GM18517 (cell line): ENCODE measurements around the gene CEP89.
"Not testable (repeated sequence)": the region's sequence is repeated elsewhere in the genome, so short reads cannot be mapped to it uniquely, and the experiment has no call there.

ENCODE experiments used
- ATAC-seq: cut with Tn5 transposase; IDR thresholded peaks from one replicate; pipeline ENCODE4 v1.9.1; 2021; ENCODE audit warnings: mild to moderate bottlenecking, moderate library complexity; ENCODE audit not compliant: unreplicated experiment

The CEP89 gene

GRCh38 chr19:32969549-32969948 lies 2.2 kb downstream of the CEP89 start:
- ATAC-seq: no peak

GRCh38 chr19:32966750-32967149 lies 5.0 kb downstream of the CEP89 start:
- no peak for ATAC-seq

- ATAC-seq: no peak
Observed at GRCh38 chr19:32945260-32945659, 26.5 kb downstream of the CEP89 start.

GRCh38 chr19:32941273-32941672 lies 30.5 kb downstream of the CEP89 start:
- not testable (repeated sequence) for ATAC-seq

- no peak for ATAC-seq
Observed at GRCh38 chr19:32936065-32936464, 35.7 kb downstream of the CEP89 start.

GRCh38 chr19:32935629-32936028 lies 36.1 kb downstream of the CEP89 start:
- no peak for ATAC-seq

GRCh38 chr19:32933571-32933970 lies 38.2 kb downstream of the CEP89 start:
- ATAC-seq: no peak

GRCh38 chr19:32930567-32930966 lies 41.2 kb downstream of the CEP89 start:
- ATAC-seq: no peak

GRCh38 chr19:32928806-32929205 lies 43.0 kb downstream of the CEP89 start:
- ATAC-seq: no peak

- no peak for ATAC-seq
Observed at GRCh38 chr19:32924200-32924599, 47.6 kb downstream of the CEP89 start.

GRCh38 chr19:32921624-32922023 lies 50.1 kb downstream of the CEP89 start:
- ATAC-seq: no peak

- no peak for ATAC-seq
Observed at GRCh38 chr19:32919365-32919764, 52.4 kb downstream of the CEP89 start.

GRCh38 chr19:32917616-32917996 lies 54.2 kb downstream of the CEP89 start:
- ATAC-seq: no peak

GRCh38 chr19:32916969-32917615 lies 54.7 kb downstream of the CEP89 start:
- no peak for ATAC-seq

- no peak for ATAC-seq
Observed at GRCh38 chr19:32914879-32915660, 56.7 kb downstream of the CEP89 start.

- no peak for ATAC-seq
Observed at GRCh38 chr19:32911467-32911866, 60.3 kb downstream of the CEP89 start.

GRCh38 chr19:32910874-32911273 lies 60.9 kb downstream of the CEP89 start:
- no peak for ATAC-seq

- no peak for ATAC-seq
Observed at GRCh38 chr19:32910094-32910493, 61.7 kb downstream of the CEP89 start.

GRCh38 chr19:32909257-32909656 lies 62.5 kb downstream of the CEP89 start:
- ATAC-seq: no peak

GRCh38 chr19:32908641-32909190 lies 63.0 kb downstream of the CEP89 start:
- ATAC-seq: no peak

GRCh38 chr19:32902448-32902847 lies 69.3 kb downstream of the CEP89 start:
- no peak for ATAC-seq

GRCh38 chr19:32901504-32902161 lies 70.1 kb downstream of the CEP89 start:
- no peak for ATAC-seq
